SK-N-MC (cell line): ENCODE data around the gene COL1A2.

ENCODE experiments used
- EZH2 ChIP-seq: fragments of 200-600 bp; sonication (generic); IDR thresholded peaks from one replicate; pipeline ENCODE4 v1.6.1; 2017; ENCODE audit warnings: antibody characterized with exemption
- FOXP2 ChIP-seq: optimal IDR thresholded peaks from 2 replicates; pipeline ENCODE3; 2011; ENCODE audit warnings: mild to moderate bottlenecking, moderate library complexity; ENCODE audit not compliant: insufficient read depth; ENCODE audit errors: extremely low read length, control extremely low read depth
- POLR2AphosphoS5 ChIP-seq: IDR thresholded peaks from 2 replicates; pipeline ENCODE4 v1.6.1; 2012; ENCODE audit warnings: mild to moderate bottlenecking, low read depth, low read length, borderline replicate concordance

DNA sequence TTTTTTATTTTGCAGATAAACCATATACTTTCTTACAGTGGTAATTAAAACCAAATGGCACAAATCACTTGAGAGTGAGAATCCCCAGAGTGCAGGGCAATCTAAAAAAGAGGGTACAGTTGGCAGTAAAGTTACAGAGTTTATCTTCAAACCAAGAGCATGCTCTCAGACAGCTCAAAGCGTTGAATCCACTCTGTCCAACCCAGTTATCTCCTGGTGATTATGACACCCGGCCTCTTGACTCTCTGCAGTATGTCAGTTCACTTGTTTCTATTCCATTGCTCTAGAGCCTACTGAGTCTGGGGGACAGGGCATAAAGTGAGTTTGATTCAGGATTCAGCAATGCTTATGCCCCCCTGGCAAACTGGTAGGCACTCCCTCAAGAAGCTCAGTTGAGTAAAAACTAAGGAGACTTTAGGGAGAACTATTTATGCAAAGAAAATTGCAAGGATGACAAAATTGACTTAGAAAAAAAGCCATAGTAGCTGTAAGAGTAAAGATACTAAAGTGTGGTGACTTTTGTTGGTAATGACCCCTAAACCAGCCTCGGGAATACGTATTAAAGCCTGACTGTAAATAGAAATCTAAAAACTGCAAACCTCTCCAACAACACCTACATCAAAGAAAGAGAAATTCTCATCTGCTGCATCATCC is 55.5 kb downstream of the COL1A2 start:
- TF ChIP-seq POLR2AphosphoS5 (no peak), EZH2 (no peak), FOXP2 (no peak)
